Measurements from ENCODE around the gene WIPI1.
"Not testable (repeated sequence)": the region's sequence is repeated elsewhere in the genome, so short reads cannot be mapped to it uniquely, and the experiment has no call there.

The WIPI1 gene

DNA sequence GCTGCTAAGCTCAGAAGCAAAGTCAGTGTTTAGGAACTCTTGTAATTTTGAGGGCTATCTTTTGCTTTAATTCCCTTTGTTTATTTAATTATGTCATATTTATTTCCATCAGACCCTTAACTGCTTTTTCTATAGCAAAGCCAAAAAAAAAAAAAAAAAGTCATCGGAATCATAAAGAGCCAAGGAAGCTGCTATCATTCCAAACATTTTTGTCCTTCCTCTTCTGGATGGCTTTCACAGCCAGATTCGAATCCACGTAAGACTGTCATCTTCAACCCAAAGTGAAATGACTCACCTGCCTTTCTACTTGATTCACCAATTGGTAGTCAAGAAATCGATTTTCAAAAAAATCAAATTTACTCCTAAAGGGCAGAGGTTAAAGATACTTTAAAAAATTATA is 38.4 kb downstream of the WIPI1 start:
- DNase-seq (ENCODE audit: extremely low read depth in 1 of 2, low read depth in 1 of 2): no peak

DNA sequence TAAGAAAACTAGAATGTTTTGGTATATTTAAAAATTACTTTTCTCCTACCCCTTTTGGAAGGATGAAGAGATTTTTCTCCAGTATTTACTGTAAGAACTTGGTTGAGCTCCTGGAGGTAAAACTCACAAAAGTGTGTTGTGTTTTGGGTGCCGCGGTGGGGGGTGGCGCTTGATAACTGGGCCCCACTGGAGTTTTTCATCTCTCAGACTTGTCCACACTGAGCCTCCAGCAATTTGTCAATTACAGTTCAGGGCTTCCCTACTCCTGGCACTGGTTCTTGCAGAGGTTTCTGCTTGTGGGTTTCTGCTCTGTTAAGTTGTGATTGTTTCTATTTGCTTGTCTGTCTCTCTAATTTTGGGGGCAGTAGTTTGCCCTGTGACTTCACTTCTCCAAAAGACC is 40.0 kb downstream of the WIPI1 start:
- no peak for DNase-seq (ENCODE audit: extremely low read depth in 1 of 2, low read depth in 1 of 2)

DNA sequence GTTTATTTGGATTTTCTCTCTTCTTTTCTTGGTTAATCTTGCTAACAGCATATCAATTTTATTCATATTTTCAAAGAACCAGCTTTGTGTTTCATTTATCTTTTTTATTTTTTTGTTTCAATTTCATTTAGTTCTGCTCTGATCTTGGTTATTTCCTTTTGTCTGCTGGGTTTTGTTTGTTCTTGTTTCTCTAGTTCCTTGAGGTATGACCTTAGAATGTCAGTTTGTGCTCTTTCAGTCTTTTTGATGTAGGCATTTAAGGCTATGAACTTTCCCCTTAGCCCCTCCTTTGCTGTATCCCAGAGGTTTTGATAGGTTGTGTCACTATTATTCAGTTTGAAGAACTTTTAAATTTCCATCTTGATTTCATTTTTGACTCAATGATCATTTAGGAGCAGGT is 42.4 kb downstream of the WIPI1 start:
- DNase-seq (ENCODE audit: extremely low read depth in 1 of 2, low read depth in 1 of 2): not testable (repeated sequence)

- peak; percentile 14 to 62 for DNase-seq (ENCODE audit: extremely low read depth in 1 of 2, low read depth in 1 of 2)
Observed at GRCh38 chr17:68413597-68414560, 43.4 kb downstream of the WIPI1 start.

- DNase-seq (ENCODE audit: extremely low read depth in 1 of 2, low read depth in 1 of 2): not testable (repeated sequence)
Observed at GRCh38 chr17:68407656-68408055, 49.6 kb downstream of the WIPI1 start.

DNA sequence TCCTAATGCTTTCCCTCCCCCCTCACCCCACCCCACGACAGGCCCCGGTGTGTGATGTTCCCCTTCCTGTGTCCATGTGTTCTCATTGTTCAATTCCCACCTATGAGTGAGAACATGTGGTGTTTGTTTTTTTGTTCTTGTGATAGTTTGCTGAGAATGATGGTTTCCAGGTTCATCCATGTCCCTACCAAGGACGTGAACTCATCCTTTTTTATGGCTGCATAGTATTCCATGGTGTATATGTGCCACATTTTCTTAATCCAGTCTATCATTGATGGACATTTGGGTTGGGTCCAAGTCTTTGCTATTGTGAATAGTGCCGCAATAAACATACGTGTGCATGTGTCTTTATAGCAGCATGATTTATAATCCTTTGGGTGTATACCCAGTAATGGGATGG is 53.5 kb downstream of the WIPI1 start:
- DNase-seq (ENCODE audit: extremely low read depth in 1 of 2, low read depth in 1 of 2): not testable (repeated sequence)

DNA sequence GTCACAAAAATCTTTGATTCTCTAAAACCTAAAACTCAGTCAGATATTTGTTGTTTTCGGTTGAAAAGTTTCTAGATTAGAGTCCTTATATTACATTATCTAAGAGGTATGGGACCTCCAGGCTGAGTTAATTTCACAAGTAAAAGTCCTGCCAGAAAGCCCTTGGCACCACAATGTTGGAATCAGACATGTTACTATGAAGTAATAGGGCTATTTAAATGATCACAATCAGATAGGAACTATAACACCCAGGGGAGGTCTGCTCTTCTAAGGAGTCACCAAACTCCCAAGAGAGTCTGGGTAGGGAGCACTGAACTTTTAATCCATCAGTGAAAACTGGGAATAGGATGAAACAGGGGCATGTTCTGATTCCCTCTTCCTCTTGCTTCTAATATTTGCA is 54.2 kb downstream of the WIPI1 start:
- no peak for DNase-seq (ENCODE audit: extremely low read depth in 1 of 2, low read depth in 1 of 2)

DNA sequence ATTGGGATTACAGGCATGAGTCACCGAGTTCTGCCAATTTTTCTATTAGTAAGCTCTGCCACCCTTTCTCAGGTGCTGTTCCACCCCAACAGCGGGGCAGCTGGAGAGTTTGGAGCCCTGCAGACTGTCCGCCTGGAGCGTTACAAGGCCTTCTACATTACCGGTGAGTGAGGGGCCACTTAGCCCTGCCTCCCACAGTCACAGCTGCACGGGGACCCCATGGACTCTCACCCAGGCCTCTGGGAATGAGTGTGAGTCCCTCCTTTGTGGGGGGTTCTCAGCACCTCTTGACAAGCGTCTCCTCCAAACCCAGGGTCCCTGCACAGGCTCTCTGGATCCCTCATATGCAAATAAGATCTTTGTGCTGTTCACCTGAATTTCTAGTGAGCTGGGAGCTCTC is 56.0 kb downstream of the WIPI1 start:
- no peak for DNase-seq (ENCODE audit: extremely low read depth in 1 of 2, low read depth in 1 of 2)

- DNase-seq (ENCODE audit: extremely low read depth in 1 of 2, low read depth in 1 of 2): no peak
Observed at GRCh38 chr17:68400404-68400735, 56.9 kb downstream of the WIPI1 start.

- peak in 1 of 2 donors; percentile 32 for DNase-seq (ENCODE audit: extremely low read depth in 1 of 2, low read depth in 1 of 2)
Observed at GRCh38 chr17:68399638-68400403, 57.5 kb downstream of the WIPI1 start.

DNA sequence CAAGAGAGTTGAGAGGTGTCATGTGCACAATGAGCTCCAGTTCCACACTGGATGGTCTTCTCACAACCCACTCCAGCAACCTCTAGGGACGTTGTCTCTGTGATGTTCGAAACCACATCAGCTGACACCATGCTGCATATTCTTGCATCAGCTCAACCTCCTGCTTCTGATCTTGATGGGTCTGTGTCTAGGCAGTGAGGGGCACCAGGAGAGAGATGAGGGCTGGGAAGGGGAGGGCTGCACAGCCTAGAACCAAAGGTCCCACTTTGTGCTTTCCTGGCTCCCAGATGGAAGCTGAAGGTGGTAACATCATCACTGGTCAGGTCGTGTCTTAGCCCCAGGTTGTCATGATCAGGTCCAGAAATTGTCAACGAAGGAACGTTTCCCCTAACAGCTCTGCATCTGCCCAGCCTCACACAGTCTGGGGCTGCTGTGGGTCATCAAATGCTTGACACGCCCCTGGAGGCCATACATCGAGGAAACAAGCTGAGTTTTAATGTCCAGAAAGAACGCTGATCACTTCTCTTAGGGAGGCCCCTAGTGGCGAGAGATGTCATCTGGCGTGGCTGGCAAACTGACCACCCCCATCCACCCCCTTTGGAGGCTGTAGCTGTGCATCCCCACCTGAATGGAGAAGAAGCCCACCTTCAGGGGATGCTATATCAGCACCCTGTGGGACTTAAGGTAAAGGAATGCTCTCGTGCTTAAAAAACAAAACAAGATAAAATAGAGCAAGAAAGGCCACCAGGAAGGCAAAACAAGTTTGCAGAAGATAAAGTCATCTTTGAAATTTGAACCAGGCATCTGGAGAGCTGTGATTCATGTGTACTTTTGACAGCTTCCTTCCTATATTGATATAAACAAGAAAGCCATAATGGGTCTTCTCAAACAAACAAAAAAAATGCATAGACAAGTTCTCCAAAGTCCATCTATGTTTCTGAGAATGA is 58.3 kb downstream of the WIPI1 start:
- peak in 1 of 2 donors; percentile 28 for DNase-seq (ENCODE audit: extremely low read depth in 1 of 2, low read depth in 1 of 2)

- no peak for DNase-seq (ENCODE audit: extremely low read depth in 1 of 2, low read depth in 1 of 2)
Observed at GRCh38 chr17:68397108-68397536, 60.2 kb downstream of the WIPI1 start.

DNA sequence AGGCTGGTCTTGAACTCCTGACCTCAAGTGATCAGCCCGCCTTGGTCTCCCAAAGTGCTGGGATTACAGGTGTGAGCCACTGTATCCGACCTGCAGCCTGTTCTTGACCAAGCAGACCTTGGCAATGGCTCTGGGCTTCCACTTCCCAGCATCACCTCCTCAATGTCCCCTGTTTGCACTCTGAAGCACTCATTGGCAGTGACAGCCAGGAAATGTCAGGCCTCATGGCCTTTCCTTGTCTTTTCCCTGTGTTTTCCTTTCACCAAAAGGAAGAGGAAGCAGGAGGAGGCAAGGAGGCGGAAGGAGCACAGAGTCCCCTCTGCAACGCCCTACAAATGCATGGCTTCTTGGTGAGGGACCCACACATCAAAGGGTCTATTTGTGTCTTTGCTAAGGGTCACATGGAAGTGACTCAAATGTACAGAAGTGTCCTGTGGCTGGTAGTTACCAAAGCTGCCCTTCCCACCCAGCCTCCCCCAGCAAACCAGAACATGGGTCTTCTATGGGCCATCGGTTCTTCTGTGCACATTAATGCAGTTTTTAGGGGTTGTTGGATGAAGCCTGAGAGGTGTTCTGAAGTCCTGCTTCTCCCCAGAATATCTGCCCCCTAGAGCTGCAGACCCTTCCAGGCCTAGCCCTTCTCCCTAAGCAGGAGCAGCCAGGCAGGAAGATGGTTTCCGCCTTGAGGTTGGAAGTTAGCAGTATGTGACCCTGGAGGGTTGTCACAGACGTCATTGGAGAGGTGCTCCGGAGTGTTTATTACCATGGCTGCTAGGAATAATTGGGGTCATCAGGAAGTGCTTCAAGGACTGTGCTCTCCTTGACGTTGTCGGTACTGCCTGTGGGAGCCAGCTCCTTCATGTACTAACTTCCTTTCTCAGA is 60.8 kb downstream of the WIPI1 start:
- no peak for DNase-seq (ENCODE audit: extremely low read depth in 1 of 2, low read depth in 1 of 2)

DNA sequence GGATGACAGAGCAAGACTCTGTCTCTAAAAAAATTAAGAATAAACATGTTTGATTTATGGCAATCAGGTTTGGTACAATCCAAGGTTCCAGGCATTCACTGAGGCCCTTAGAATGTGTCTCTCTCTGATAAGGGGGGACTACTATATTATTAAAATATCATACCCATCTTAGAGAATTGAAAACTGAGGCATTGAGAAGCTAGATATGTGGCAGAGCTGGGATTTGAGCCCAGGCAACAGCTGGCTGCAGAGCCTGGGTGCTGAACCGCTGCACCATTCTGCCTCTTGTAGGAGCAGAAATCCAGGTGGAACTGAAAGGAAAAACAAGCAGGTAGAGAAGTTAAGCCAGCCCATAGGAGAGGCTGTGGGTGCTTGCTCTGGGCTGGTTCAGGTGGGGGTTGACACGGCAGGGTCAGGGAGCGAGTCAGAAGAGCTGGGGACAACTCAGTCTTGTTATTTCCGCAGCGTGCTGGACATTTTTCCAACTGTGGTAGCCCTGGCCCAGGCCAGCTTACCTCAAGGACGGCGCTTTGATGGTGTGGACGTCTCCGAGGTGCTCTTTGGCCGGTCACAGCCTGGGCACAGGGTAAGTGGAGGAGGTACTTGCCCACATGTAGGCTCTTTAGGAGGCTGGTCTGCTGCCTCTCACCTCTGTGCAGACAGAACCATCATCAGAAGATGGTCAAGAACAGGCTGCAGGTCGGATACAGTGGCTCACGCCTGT is 62.5 kb downstream of the WIPI1 start:
- DNase-seq (ENCODE audit: extremely low read depth in 1 of 2, low read depth in 1 of 2): no peak

- no peak for DNase-seq (ENCODE audit: extremely low read depth in 1 of 2, low read depth in 1 of 2)
Observed at GRCh38 chr17:68391561-68392268, 65.6 kb downstream of the WIPI1 start.

DNA sequence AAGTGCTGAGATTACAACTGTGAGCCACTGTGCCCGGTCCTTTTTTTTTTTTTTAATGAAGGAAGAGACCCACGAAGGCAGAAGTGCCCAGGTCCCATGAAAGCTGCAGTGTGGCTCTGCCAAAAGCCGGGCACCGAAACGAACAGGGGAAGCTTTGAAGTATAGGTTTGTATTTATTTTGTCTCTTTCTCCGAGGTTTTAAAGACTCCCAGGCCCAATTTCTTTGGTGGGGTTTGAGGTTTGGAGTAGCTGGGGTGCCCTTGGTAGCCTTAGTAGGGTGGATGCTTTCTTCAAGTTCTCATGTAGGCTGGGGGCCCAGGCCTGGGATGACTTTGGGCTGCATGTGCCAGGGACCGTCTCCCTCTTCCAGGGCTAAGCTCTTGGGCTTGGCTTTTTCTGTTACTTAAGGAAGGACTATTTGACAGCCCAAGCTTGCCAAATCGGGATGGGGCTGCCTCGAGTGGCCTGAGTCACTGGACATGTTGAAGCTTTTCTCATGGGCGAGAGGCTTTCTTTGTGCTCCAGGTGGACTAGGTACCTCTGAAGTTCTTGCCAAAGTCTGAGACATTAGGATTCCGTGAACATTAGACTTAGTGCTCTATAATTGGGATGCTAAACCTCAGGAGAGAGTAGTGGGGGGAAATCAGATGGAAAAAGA is 66.3 kb downstream of the WIPI1 start:
- DNase-seq (ENCODE audit: extremely low read depth in 1 of 2, low read depth in 1 of 2): no peak

- DNase-seq (ENCODE audit: extremely low read depth in 1 of 2, low read depth in 1 of 2): no peak
Observed at GRCh38 chr17:68389041-68389440, 68.3 kb downstream of the WIPI1 start.

All from stimulated activated CD8-positive, alpha-beta memory T cell treated with anti-CD3 and anti-CD28 coated beads, Interleukin-7, amount 100 ng/mL, for 48 hours (primary cell).